K562 (cell line): ENCODE results near the gene QRFP. TPM values are rescaled to one million over a fixed set of nuclear protein-coding genes. Genes with fewer than 3 reads are reported as not detected.

Experiments
- ATAC-seq: fragments of 200-7000 bp; cut with Tn5 transposase; 3 replicates; pipeline ENCODE4 v1.9.1; 2020; ENCODE audit warnings: moderate library complexity
- BruUV-seq: library from RNA; stranded (reverse); fragments of 400-500 nt; replicated peaks from 2 replicates; lab custom pipeline; 2021; lab: Mats Ljungman, UMichigan
- CTCF ChIA-PET: fragments of 300-600 bp; formaldehyde crosslinking; extraction: SDS; loops from one replicate; lab custom pipeline; 2021; ENCODE audit warnings: low intra/inter-chr PET ratio; lab: Yijun Ruan, JAX
- POLR2A ChIA-PET: fragments of 300-600, 350-650 bp; sonication (Branson Sonifier 250); formaldehyde crosslinking; extraction: SDS; loops from one replicate; lab custom pipeline; 2021; ENCODE audit warnings: antibody characterized with exemption, inconsistent platforms; lab: Yijun Ruan, JAX
- DNase-seq, 4 experiments: peaks; one replicate each; pipeline versions ENCODE4 v3.0.0 to v3.0.0-alpha.2; 2011 to 2018; ENCODE audit warnings: low spot score in 3 of 4, mixed read lengths in 3 of 4; ENCODE audit errors: extremely low read depth in 1 of 4
- FAIRE-seq: peaks from 2 replicates; lab custom pipeline; 2011; peaks lifted over from hg19 to GRCh38; lab: Jason Lieb, UNC
- H2AFZ ChIP-seq: 2 replicates; pipeline ENCODE4 v1.6.0; 2011; ENCODE audit warnings: low read depth, low read length, control low read depth, inconsistent platforms
- H3K27ac ChIP-seq: fragments of 200-600 bp; 3 replicates; pipeline ENCODE4 v1.8.0; 2011; ENCODE audit warnings: low read depth, mild to moderate bottlenecking, control low read depth, inconsistent platforms, low read length, moderate library complexity, mixed read lengths; ENCODE audit errors: extremely low read depth
- H3K27me3 ChIP-seq, 2 experiments: fragments of 300-600 bp in 1 of 2; 2 replicates in 1 of 2; 3 replicates in 1 of 2; pipeline versions ENCODE4 v1.6.0 to v1.8.0; 2011; ENCODE audit warnings: inconsistent platforms in 2 of 2, low read length in 2 of 2, mild to moderate bottlenecking in 1 of 2, mixed read lengths in 1 of 2, moderate library complexity in 1 of 2; ENCODE audit not compliant: control insufficient read depth in 2 of 2, insufficient read depth in 2 of 2
- H3K36me3 ChIP-seq: fragments of 300-600 bp; 3 replicates; pipeline ENCODE4 v1.8.0; 2011; ENCODE audit warnings: mild to moderate bottlenecking, low read length, inconsistent platforms; ENCODE audit not compliant: control insufficient read depth, insufficient read depth
- H3K4me1 ChIP-seq, 2 experiments: fragments of 200-600 bp in 1 of 2; replicated peaks in 1 of 2; 2 replicates in 1 of 2; 3 replicates in 1 of 2; pipeline versions ENCODE4 v1.5.1 to v1.8.0; 2011; ENCODE audit warnings: inconsistent platforms in 2 of 2, low read length in 2 of 2, mild to moderate bottlenecking in 1 of 2, mixed read lengths in 1 of 2, moderate library complexity in 1 of 2; ENCODE audit not compliant: control insufficient read depth in 2 of 2, insufficient read depth in 2 of 2
- H3K4me2 ChIP-seq: 2 replicates; pipeline ENCODE4 v1.6.1; 2011; ENCODE audit warnings: low read length, control low read depth, inconsistent platforms, mixed read lengths; ENCODE audit not compliant: insufficient read depth
- H3K4me3 ChIP-seq: fragments of 200-600 bp; sonication (generic), shearing (Covaris generic); 2 replicates; pipeline ENCODE4 v1.5.1; 2016; ENCODE audit warnings: control low read depth, inconsistent platforms
- H3K79me2 ChIP-seq: fragments of 200-600 bp; 3 replicates; pipeline ENCODE4 v1.8.0; 2011; ENCODE audit warnings: low read length, inconsistent platforms; ENCODE audit not compliant: control insufficient read depth, insufficient read depth
- H3K9ac ChIP-seq, 2 experiments: 2 replicates each; pipeline versions ENCODE4 v1.6.0 to v1.6.1; 2011; ENCODE audit warnings: low read depth in 2 of 2, low read length in 2 of 2, control low read depth in 1 of 2, inconsistent platforms in 1 of 2, mild to moderate bottlenecking in 1 of 2, mixed read lengths in 1 of 2; ENCODE audit not compliant: insufficient read depth in 1 of 2
- H3K9me1 ChIP-seq: one replicate; pipeline ENCODE4 v1.6.0; 2011; ENCODE audit warnings: inconsistent platforms, mild to moderate bottlenecking, low read length, moderate library complexity; ENCODE audit not compliant: control insufficient read depth, insufficient read depth
- H3K9me3 ChIP-seq: replicated peaks from 2 replicates; pipeline ENCODE4 v1.5.1; 2011; ENCODE audit warnings: low read depth, low read length, inconsistent platforms; ENCODE audit not compliant: control insufficient read depth, insufficient read depth
- H4K20me1 ChIP-seq: replicated peaks from 2 replicates; pipeline ENCODE4 v1.6.1; 2011; ENCODE audit warnings: low read length, inconsistent platforms, mixed read lengths; ENCODE audit not compliant: control insufficient read depth, insufficient read depth
- CCAR2 ChIP-seq: fragments of 200-400 bp; formaldehyde crosslinking; IDR thresholded peaks from 2 replicates; pipeline ENCODE4 v1.6.1; 2017; ENCODE audit warnings: mild to moderate bottlenecking, low read depth, low read length
- CHCHD3 ChIP-seq: fragments of 250-450 bp; sonication (Bioruptor Pico); IDR thresholded peaks from 2 replicates; pipeline ENCODE4 v2.1.2; 2022; ENCODE audit warnings: mild to moderate bottlenecking
- CTCF ChIP-seq, 3 experiments: IDR thresholded peaks in 2 of 3; conservative IDR thresholded peaks in 1 of 3; 2 replicates each; pipeline ENCODE4 v1.5.1; 2011 to 2012; ENCODE audit warnings: low read length in 3 of 3, mild to moderate bottlenecking in 3 of 3, control low read depth in 2 of 3, improper control_type of control experiment in 1 of 3, inconsistent platforms in 1 of 3, low read depth in 1 of 3, mixed read lengths in 1 of 3, moderate library complexity in 1 of 3; ENCODE audit not compliant: insufficient read depth in 2 of 3
- ETS2 ChIP-seq: IDR thresholded peaks from 2 replicates; pipeline ENCODE4 v1.6.1; 2016; ENCODE audit warnings: borderline replicate concordance, missing genetic modification characterization, mild to moderate bottlenecking, moderate library complexity, missing compliant biosample characterization; ENCODE audit not compliant: poor library complexity, severe bottlenecking
- FOS ChIP-seq: IDR thresholded peaks from 3 replicates; pipeline ENCODE4 v1.6.1; 2011; ENCODE audit not compliant: insufficient read length; ENCODE audit errors: extremely low read depth
- KHSRP ChIP-seq: fragments of 450-650 bp; IDR thresholded peaks from 2 replicates; pipeline ENCODE4 v1.6.1; 2017
- STAT5A ChIP-seq: IDR thresholded peaks from 2 replicates; pipeline ENCODE4 v1.6.1; 2012; ENCODE audit warnings: low read length, inconsistent platforms, borderline replicate concordance
- UBTF ChIP-seq, 2 experiments: IDR thresholded peaks; 2 replicates each; pipeline ENCODE4 v1.6.1; 2012; ENCODE audit warnings: improper control_type of control experiment in 2 of 2, low read depth in 2 of 2, low read length in 2 of 2, borderline replicate concordance in 1 of 2
- ZNF197 ChIP-seq: fragments of 200-800 bp; sonication (Bioruptor generic); IDR thresholded peaks from 2 replicates; pipeline ENCODE4 v1.6.1; 2016; ENCODE audit warnings: low read depth, missing genetic modification characterization, missing compliant biosample characterization
- ZNF232 ChIP-seq: sonication (generic); formaldehyde crosslinking; IDR thresholded peaks from 2 replicates; pipeline ENCODE4 v1.8.0; 2022; ENCODE audit warnings: mild to moderate bottlenecking, missing genetic modification reagents
- ZNF609 ChIP-seq: sonication (generic); formaldehyde crosslinking; IDR thresholded peaks from 2 replicates; pipeline ENCODE4 v1.8.1; 2023; ENCODE audit warnings: missing genetic modification reagents, mild to moderate bottlenecking, borderline replicate concordance
- WGBS: fragments of 100-300 bp; shearing (Covaris generic); methylation state at CpG from one replicate; pipeline ENCODE4 v1.1.6; 2016; ENCODE audit warnings: low coverage, mixed read lengths; ENCODE audit not compliant: insufficient coverage; ENCODE audit errors: missing lambda C conversion rate; 5-methylcytosine and 5-hydroxymethylcytosine counted together
- in situ Hi-C: fragments of 300-500 bp; cut with MboI; formaldehyde crosslinking; loops from 4 replicates; pipeline ENCODE4 v1.15.0; 2018; ENCODE audit warnings: inconsistent platforms, mixed read lengths
- intact Hi-C: fragments of 100-400 bp; cut with micrococcal nuclease; formaldehyde crosslinking; loops from 2 replicates; pipeline ENCODE4 v1.14.2; 2022
- polyA plus RNA-seq, 8 experiments: library from polyadenylated mRNA; depleted of rRNA in 4 of 8; stranded (reverse) in 5 of 8; unstranded in 3 of 8; fragments of >200 nt; fragmentation: Nextera tagmentation in 2 of 8; fragmentation: Illumina TruSeq in 1 of 8; extraction: Ambion mirVana in 2 of 8; extraction: Trizol in 1 of 8; gene quantifications; 2 replicates each; pipeline versions ENCODE4 v1.2.1 to v1.2.3, GENCODE V29; 2011 to 2014; ENCODE audit warnings: inconsistent platforms in 1 of 8, missing spikeins in 1 of 8
- total RNA-seq, 7 experiments: library from RNA; depleted of rRNA in 6 of 7; stranded (reverse); fragments of >200 nt in 6 of 7; fragmentation: Illumina TruSeq in 2 of 7; extraction: Trizol in 2 of 7; gene quantifications; 2 replicates each; pipeline versions ENCODE4 v1.2.1 to v1.2.3, GENCODE V29; 2011 to 2021; ENCODE audit warnings: low replicate concordance in 1 of 7

Gene QRFP
- total and polyA plus RNA-seq, 9 of the 15 experiments (the other 6 are each of a cell fraction or from before 2014, with no cell fraction given): not detected

- TF ChIP-seq ZNF609 (no peak), STAT5A (no peak)
These were observed 28.6 kb upstream of the QRFP start (continued) for GRCh38 chr9:130925050-130925678.

- Histone ChIP-seq H3K79me2 (no peaks in the 10 kb centered on the region), H3K9me1 (no peaks in the 10 kb centered on the region), H3K27me3 (peaks cover 95 to 100% of the 10 kb centered on the region in 2 experiments), H3K9me3 (no peaks in the 10 kb centered on the region), H3K9ac (peak overlapping the region in 1 of 2 experiments; percentile 15; a peak in 1 of 4 replicates), H2AFZ (no peak overlapping the region), H4K20me1 (peaks cover 82% of the 10 kb centered on the region), H3K36me3 (no peaks in the 10 kb centered on the region), H3K27ac (no peak overlapping the region), H3K4me2 (no peak overlapping the region), H3K4me1 (peaks cover 0 to 47% of the 10 kb centered on the region in 2 experiments; a peak in 1 of 5 replicates), H3K4me3 (no peak overlapping the region)
- in situ Hi-C loops: no loop called here
- no peak for FAIRE-seq
- ChIA-PET CTCF (interaction anchor here (0.6 to 0.9 kb wide), 2 partner anchors 58 to 85 kb away, joined by 3 to 4 read pairs; no protein-coding TSS in a partner anchor), POLR2A (interaction anchor here (1.6 to 26.8 kb wide), 3 partner anchors 0 to 26 kb away, joined by 4 to 582 read pairs (median 582); no protein-coding TSS in a partner anchor)
- no TSS peak for BruUV-seq
- under 1% methylated on average over 10 of the region's 10 CpGs for WGBS
- 0 out of 3 replicates have a peak, but pooled peaks have one; percentile 0 for ATAC-seq
- peak in 1 of 4 experiments; percentile 67 for DNase-seq
- intact Hi-C loops: no loop called here
- TF ChIP-seq CTCF (IDR thresholded peaks at IDR 0.05 in 2 of 3, conservative IDR thresholded peaks at IDR 0.05 in 1 of 3; ENCODE audit: insufficient read depth in 2 of 3, low read depth in 1 of 3, low read length in 3 of 3) (no peak), KHSRP (no peak), ETS2 (tag) (no peak), ZNF232 (CRISPR knock-in tag) (no peak), CCAR2 (no peak), ZNF197 (no peak), UBTF (IDR thresholded peaks at IDR 0.05; ENCODE audit: borderline replicate concordance in 1 of 2, low read depth in 2 of 2, low read length in 2 of 2) (no peak), CHCHD3 (CRISPR knock-in tag) (no peak), FOS (no peak)
These were observed 27.8 kb upstream of the QRFP start for GRCh38 chr9:130924448-130924788.
